GM21423 (cell line): ENCODE measurements around the gene RPL12.

Experiments used
- ATAC-seq: cut with Tn5 transposase; IDR thresholded peaks from one replicate; pipeline ENCODE4 v1.9.1; 2021; ENCODE audit warnings: mild to moderate bottlenecking, moderate library complexity; ENCODE audit not compliant: unreplicated experiment

Gene RPL12

DNA sequence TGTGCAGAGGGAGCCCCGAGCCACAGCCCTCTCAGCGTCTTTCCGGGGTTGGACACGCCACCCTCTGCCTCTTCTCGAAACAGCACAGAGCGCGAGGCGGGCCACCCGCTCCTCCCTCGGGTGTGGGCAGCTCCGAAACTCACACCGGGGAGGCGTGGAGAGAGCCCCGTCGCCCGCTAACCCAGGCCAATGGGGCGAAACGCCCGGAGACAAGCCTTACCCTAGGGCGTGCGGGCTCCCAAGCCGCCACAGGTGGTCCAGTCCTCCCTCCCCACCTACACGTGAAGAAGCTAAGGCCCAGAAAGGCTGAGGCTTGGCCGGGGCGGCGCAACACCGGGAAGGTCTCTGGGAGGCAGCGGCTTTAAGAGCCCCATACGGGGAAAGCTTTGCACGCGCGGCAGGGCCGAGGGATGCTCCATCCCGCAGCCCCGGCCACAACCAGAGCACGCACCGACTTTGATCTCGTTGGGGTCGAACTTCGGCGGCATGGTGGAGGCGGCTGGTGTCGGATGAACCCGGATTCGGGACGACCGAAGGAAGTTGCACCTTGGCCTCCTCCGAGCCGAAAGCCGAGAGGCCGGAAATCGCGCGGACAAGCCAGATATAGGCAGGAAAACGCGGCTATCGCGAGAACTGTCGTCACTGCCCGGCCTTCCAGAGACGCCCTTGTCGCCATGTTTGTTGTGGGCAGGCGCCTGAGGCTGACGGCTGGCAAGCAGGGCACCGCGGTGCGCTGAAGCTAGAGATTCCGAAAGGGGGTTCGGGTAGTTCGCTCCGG lies at the start of gene RPL12, which contains the start of gene LRSAM1:
TSS of gene RPL12 (minus strand) at position 577 of the 778 bp plus-strand sequence. CDS start at position 488, 89 bp downstream.
TSS of gene LRSAM1 (plus strand) at position 681 of the 778 bp plus-strand sequence. CDS start 3,018 bp downstream, outside the sequence.
- ATAC-seq = peak; percentile 76

DNA sequence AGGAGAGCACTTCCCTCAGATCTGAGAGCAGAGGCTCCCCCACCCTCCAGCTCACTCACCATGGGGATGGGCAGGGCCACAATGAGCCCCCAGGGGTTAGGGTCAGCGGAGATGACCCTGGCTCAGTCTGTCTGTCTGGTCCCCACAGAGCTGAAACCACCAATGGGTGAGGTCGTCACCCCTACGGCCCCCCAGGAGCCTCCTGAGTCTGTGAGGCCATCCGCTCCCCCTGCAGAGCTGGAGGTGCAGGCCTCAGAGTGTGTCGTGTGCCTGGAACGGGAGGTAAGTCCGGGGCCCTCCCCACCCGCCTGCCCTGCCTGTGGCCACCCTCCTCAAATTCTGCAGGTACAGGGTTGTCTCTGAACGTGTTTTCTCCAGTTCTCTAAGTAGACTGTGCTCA lies 49.7 kb upstream of the RPL12 start:
- no peak for ATAC-seq

GRCh38 chr9:127500399-127500798 lies 49.2 kb upstream of the RPL12 start:
- ATAC-seq = no peak

GRCh38 chr9:127498298-127498697 lies 47.1 kb upstream of the RPL12 start:
- no peak for ATAC-seq

DNA sequence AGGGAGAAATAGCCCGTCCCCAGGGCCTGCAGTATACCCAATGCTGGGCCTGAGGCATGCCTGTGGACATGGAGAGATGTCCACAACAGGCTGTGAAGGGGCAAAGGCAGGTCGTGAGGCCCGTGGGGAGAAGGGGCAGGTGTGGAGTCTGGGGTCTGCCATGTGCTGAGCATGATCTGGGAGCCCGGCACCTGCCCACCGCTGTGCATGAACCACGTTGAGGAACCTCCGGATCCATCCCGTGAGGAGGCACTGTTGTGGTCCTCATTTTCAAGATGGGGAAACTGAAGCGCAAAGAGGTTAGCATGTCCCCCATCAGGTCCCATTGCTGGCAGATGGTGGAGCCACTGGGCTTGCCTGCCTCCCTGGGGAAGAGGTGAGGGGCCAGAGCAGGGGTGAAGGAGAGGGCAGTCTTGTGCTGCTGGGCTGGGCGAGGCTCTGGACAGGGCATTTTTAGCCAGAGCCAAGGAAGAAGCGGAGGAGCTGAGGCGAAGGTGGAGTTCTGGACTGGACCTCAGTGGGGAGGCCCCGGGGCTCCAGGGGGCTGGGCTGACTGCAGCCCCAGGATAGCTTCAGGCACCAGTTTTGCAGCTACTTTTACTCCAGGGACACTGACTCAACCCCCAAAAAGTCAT lies 46.6 kb upstream of the RPL12 start:
- no peak for ATAC-seq

DNA sequence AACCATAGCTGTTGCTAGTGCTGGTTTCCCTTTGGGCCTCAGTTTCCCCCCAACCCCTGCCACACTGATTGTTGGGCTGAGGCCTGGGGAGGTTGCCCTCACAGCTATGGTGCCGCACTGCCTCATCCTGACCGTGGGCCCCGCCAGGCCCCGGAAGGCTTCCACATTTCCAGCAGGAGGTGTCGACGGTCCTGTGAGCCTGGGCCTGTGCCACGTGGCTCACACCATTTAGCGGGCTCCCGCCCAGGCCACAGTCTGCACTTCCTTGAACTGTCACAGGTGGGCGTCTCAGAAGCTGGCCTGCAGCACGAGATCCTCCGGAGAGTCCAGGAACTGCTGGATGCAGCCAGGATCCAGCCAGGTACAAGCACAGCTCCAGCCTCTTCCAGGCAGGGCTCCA lies 45.8 kb upstream of the RPL12 start:
- no peak for ATAC-seq

DNA sequence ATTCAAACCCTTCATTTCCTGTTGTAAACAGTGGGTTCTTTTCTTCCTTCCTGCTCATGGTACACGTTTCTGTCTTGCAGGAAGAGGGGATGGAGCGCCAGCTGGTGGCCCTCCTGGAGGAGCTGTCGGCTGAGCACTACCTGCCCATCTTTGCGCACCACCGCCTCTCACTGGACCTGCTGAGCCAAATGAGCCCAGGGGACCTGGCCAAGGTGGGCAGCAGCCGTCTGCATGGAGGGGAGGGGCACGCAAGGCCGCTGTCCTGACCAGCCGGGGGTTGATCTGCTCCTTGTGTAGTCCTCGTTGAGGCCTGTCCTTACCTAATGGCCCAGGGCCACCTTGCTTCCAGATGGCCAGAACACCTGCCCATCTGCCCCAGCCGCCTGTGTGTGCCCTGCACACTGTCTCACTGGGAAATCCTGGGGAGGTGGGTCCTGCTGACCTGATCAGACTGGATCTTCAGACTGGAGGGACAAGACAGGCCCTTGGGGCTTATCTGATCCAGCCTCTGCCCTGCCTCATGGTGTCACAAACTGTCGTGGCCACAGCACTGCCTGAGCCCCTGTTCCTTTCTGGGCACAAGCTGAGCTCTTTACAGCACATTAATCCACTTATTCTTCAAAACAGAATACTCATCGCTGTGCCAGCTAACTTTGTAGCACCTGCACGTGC lies 44.8 kb upstream of the RPL12 start:
- no peak for ATAC-seq

- no peak for ATAC-seq
Measured at GRCh38 chr9:127494304-127494702, 43.1 kb upstream of the RPL12 start.

DNA sequence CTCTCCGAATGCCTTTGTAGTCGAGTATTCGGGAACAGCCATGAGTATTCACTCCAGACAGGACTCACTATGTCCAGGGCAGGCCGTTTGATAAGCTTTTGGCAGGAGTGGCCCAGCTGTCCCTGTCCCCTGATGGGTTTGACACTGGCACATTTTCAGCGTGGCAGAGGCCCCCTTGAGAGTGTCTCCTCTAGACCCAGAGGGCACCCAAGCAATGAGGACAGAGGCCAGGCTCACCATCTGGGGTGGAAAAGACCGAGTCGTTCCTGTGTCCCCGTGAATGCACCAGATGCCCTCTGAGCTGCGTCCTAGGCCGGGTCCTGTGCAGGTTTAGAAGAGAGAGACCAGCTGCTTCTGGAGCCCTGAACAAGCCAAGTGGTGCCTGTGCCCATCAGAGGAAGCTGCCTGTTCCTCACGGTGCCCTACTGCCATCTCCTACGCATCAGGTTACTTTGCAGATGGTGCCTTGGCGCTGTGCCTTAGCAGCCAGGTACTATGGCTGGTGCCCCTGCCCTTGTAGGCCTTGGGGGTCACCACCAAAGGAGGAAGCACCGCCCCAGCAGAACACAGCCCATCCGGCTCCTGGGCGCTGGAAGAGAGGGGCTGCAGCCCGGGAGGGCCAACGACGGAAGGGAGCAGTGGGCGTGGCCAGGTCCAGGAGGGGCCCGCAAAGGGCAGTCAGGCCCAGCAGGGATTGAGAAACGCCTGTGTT lies 42.5 kb upstream of the RPL12 start:
- no peak for ATAC-seq

- no peak for ATAC-seq
Measured at GRCh38 chr9:127492616-127493015, 41.4 kb upstream of the RPL12 start.

DNA sequence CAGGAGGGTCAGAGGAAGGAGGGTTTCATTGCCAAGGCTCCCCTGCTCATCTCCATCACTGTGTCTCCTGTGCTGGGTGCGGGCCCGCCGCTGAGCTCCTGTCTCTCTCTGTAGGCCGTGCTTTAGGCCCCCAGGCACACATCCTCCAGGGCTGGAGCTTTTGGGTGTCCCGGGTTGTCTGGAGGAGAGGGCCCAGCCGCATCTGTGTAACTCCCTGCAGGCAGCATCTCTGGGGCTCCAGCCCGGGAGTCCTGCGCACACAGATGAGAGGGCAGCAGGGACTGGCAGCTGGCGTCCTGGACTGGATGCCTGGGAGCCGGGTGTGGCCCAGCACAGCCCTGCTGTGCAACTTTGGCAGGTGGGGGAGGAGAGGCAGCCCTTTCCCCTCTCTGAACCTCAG lies 40.3 kb upstream of the RPL12 start:
- no peak for ATAC-seq

DNA sequence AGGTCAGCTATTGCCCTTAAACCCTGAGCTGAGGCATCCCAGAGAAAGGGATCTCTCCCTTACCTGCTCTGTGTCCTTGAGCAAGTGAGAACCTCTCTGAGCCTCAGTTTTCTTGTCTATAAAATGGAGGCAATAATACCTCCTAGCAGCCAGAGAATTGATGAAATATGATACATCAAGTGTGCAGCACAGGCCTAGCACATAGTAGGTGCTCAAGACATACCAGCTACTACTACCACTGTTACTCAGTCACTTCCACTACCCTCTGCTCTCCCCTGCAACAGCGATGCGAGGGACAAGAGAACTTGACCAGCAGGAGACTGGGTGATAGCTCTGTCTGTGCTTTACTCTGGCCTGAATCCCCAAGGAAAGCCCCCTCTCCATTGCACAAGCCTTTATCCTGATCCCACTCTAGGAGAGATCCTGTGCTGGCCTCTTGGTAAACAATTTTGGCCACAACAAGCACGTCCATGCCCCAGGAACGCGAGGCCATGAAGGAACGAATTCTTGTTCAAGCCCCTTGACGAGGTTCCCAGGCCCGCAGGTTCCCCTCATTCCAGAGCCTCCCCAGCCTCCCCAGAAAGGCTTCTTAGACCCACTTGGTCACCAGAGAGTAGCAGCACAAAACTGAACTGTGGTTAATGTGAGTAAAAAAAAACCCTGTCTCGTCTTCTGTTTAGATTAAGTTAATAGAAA lies 39.5 kb upstream of the RPL12 start:
- no peak for ATAC-seq

- no peak for ATAC-seq
Measured at GRCh38 chr9:127489471-127490115, 38.4 kb upstream of the RPL12 start.

DNA sequence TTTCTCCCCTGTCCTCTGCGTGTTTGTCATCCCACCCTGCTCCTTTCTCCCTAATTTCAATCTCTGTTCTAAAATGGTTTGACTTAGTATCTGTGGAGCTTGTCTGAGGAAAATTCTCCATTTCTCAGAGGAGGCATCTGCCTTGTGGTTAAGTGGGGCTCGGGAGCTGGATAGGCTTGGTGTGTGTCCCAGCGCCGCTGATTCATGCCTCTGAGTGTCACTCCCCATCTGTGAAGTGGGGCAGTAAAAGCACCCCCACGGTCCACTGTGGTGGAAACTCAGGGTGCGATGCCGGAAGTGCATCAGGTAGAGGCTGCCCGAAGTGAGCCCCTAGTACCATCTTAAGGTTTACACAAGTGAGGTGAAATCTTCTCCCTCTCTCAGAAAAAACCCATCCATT lies 37.7 kb upstream of the RPL12 start:
- ATAC-seq = no peak

DNA sequence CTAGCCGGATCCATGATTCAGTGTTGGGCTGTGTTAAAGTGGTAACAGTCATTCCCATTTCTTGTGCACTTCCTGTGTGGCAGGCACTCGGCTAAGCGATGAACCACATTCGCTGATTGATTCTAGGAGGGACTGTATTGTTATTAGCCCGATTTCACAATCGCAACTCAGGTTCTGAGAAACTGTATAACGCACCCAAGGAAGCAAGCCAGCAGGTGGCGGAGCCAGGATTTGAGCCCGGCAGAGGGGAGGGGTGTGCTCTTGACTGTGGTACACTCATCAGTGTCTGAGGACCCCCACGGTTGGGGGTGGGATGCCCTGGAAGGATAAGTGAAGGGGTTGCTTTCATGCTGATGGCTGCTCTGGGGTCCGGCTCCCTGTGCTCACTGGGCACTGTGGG lies 34.8 kb upstream of the RPL12 start:
- ATAC-seq = no peak

GRCh38 chr9:127482662-127483061 lies 31.5 kb upstream of the RPL12 start:
- ATAC-seq = no peak

DNA sequence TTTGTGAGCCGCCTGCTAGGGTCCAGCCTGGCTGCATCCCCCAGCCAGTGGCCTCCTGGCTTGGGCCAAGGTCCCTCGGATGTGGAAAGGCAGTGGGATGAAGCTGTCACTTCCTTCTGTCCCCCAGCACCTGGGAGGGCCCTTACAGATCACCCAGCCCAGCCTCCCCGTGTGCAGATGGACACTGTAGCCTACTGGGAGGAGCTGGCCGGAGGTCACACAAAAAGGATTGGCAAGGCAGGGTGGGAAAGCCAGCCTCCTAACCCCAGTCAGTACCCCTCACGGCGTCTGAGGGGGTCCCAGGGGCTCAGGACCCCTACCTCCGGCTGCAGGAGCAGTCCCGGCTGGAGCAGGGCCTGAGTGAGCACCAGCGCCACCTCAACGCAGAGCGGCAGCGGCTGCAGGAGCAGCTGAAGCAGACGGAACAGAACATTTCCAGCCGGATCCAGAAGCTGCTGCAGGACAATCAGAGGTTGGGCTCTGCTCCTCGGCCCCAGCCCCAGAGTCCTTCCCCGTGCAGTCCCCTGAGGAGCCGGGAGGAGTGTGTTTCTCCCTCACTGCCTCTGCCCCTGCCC lies 28.4 kb upstream of the RPL12 start:
- no peak for ATAC-seq

DNA sequence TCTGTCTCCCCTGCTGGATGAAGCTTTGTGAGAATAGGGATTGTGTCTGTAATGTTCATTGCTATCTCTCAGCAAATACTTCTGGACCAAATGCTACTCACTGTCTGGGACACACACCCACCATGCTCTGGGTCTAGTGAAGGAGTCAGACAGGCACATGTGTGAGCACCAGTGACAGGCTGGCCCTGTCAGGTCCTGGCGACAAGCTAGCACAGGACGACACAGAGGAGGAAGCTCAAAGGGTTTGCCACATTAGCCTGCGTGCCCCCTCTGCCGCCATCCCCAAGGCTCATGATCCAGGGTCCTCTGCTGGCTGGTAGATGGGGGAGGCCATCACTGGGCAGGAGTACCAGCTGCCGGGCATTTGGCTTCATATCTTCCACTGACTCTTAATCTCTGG lies 23.4 kb upstream of the RPL12 start:
- ATAC-seq = no peak

- no peak for ATAC-seq
Measured at GRCh38 chr9:127473932-127474331, 22.7 kb upstream of the RPL12 start.

GRCh38 chr9:127473501-127473900 lies 22.3 kb upstream of the RPL12 start:
- no peak for ATAC-seq
